HepG2 (cell line): ENCODE results near the gene VAMP5. TPM values are rescaled to one million over a fixed set of nuclear protein-coding genes. Genes with fewer than 3 reads are reported as not detected.

Experiments
- ATAC-seq: fragments of 200-7000 bp; cut with Tn5 transposase; 3 replicates; pipeline ENCODE4 v1.9.1; 2020; ENCODE audit warnings: mild to moderate bottlenecking, moderate library complexity
- BruUV-seq: library from RNA; stranded (reverse); fragments of 400-500 nt; replicated peaks from 2 replicates; lab custom pipeline; 2021; lab: Mats Ljungman, UMichigan
- CTCF ChIA-PET: fragments of 300-600 bp; formaldehyde crosslinking; extraction: SDS; loops from one replicate; lab custom pipeline; 2021; ENCODE audit warnings: low total read pairs, inconsistent platforms, low intra/inter-chr PET ratio; lab: Yijun Ruan, JAX
- POLR2A ChIA-PET: fragments of 350-600 bp; sonication (Branson Sonifier 250); formaldehyde crosslinking; loops from one replicate; lab custom pipeline; 2020; ENCODE audit warnings: antibody characterized with exemption, inconsistent platforms; lab: Yijun Ruan, JAX
- DNase-seq: peaks from one replicate; pipeline ENCODE4 v3.0.0-alpha.2; 2015; ENCODE audit warnings: low spot score
- FAIRE-seq: peaks from 3 replicates; lab custom pipeline; 2011; peaks lifted over from hg19 to GRCh38; lab: Jason Lieb, UNC
- H2AFZ ChIP-seq: one replicate; pipeline ENCODE4 v1.6.1; 2011; ENCODE audit warnings: low read length, inconsistent platforms
- H3K27ac ChIP-seq: fragments of 300-600 bp; 3 replicates; pipeline ENCODE4 v1.8.0; 2011; ENCODE audit warnings: mixed run types, mild to moderate bottlenecking, mixed read lengths, low read length, inconsistent platforms; ENCODE audit not compliant: insufficient read depth; ENCODE audit errors: extremely low read length
- H3K27me3 ChIP-seq, 2 experiments: fragments of 200-600 bp in 1 of 2; 2 replicates in 1 of 2; 3 replicates in 1 of 2; pipeline versions ENCODE4 v1.6.0 to v1.8.0; 2011; ENCODE audit warnings: low read length in 2 of 2, mild to moderate bottlenecking in 2 of 2, moderate library complexity in 2 of 2, inconsistent platforms in 1 of 2; ENCODE audit not compliant: insufficient read depth in 2 of 2, control insufficient read depth in 1 of 2
- H3K36me3 ChIP-seq, 2 experiments: fragments of 200-600 bp in 1 of 2; replicated peaks in 1 of 2; 2 replicates in 1 of 2; 3 replicates in 1 of 2; pipeline versions ENCODE4 v1.5.1 to v1.8.0; 2011; ENCODE audit warnings: low read length in 2 of 2, inconsistent platforms in 1 of 2; ENCODE audit not compliant: insufficient read depth in 2 of 2, control insufficient read depth in 1 of 2
- H3K4me1 ChIP-seq: 2 replicates; pipeline ENCODE4 v1.5.1; 2012; ENCODE audit warnings: low read length, inconsistent platforms; ENCODE audit not compliant: insufficient read depth
- H3K4me2 ChIP-seq: 2 replicates; pipeline ENCODE4 v1.6.0; 2011; ENCODE audit warnings: low read depth, low read length, inconsistent platforms
- H3K4me3 ChIP-seq, 3 experiments: fragments of 200-600 bp in 1 of 3; sonication (generic), shearing (Covaris generic) in 1 of 3; replicated peaks in 1 of 3; 2 replicates each; pipeline ENCODE4 v1.5.1; 2011 to 2016; ENCODE audit warnings: low read length in 3 of 3, inconsistent platforms in 2 of 3, low read depth in 2 of 3, mild to moderate bottlenecking in 2 of 3, control low read depth in 1 of 3, mixed read lengths in 1 of 3; ENCODE audit not compliant: insufficient read depth in 1 of 3
- H3K79me2 ChIP-seq: one replicate; pipeline ENCODE4 v1.6.1; 2011; ENCODE audit warnings: low read length, inconsistent platforms; ENCODE audit not compliant: insufficient read depth
- H3K9ac ChIP-seq: 2 replicates; pipeline ENCODE4 v1.6.0; 2011; ENCODE audit warnings: mild to moderate bottlenecking, low read depth, low read length, inconsistent platforms; ENCODE audit not compliant: insufficient read depth
- H3K9me3 ChIP-seq: 2 replicates; pipeline ENCODE4 v1.5.1; 2012; ENCODE audit warnings: mild to moderate bottlenecking, low read length
- H4K20me1 ChIP-seq: 2 replicates; pipeline ENCODE4 v1.6.0; 2011; ENCODE audit warnings: inconsistent platforms, mild to moderate bottlenecking, low read length, moderate library complexity; ENCODE audit not compliant: insufficient read depth
- AGO2 ChIP-seq: fragments of 200-400 bp; formaldehyde crosslinking; optimal IDR thresholded peaks from 2 replicates; pipeline ENCODE3; 2017; ENCODE audit warnings: mild to moderate bottlenecking, low read depth, low read length, moderate library complexity
- ASH2L ChIP-seq: fragments of 300-600, 200-600 bp; sonication (generic); IDR thresholded peaks from 2 replicates; pipeline ENCODE4 v1.7.0; 2017; ENCODE audit warnings: low read depth, mild to moderate bottlenecking, moderate library complexity, mixed read lengths, low read length; ENCODE audit not compliant: insufficient read length
- POLR2G ChIP-seq: fragments of 200-400 bp; formaldehyde crosslinking; IDR thresholded peaks from 2 replicates; pipeline ENCODE4 v1.6.1; 2018; ENCODE audit warnings: mild to moderate bottlenecking, low read depth, low read length, moderate library complexity
- RBFOX2 ChIP-seq: fragments of 200-400 bp; formaldehyde crosslinking; IDR thresholded peaks from 2 replicates; pipeline ENCODE4 v1.6.1; 2017; ENCODE audit warnings: low read depth, mild to moderate bottlenecking, low read length
- RBM22 ChIP-seq: fragments of 200-400 bp; formaldehyde crosslinking; optimal IDR thresholded peaks from 2 replicates; pipeline ENCODE3; 2017; ENCODE audit warnings: mild to moderate bottlenecking, low read length, moderate library complexity
- RERE ChIP-seq: IDR thresholded peaks from 2 replicates; pipeline ENCODE4 v1.6.1; 2016; ENCODE audit warnings: low read depth, missing genetic modification reagents, missing compliant biosample characterization
- ZC3H13 ChIP-seq: sonication (generic); formaldehyde crosslinking; IDR thresholded peaks from 2 replicates; pipeline ENCODE4 v1.8.1; 2023; ENCODE audit warnings: mild to moderate bottlenecking, missing genetic modification reagents, moderate library complexity
- ZFP36L2 ChIP-seq: sonication (generic); formaldehyde crosslinking; IDR thresholded peaks from 2 replicates; pipeline ENCODE4 v1.4.0; 2020; ENCODE audit warnings: missing genetic modification reagents
- ZFP82 ChIP-seq: sonication (generic); formaldehyde crosslinking; IDR thresholded peaks from 2 replicates; pipeline ENCODE4 v1.5.1; 2020; ENCODE audit warnings: mild to moderate bottlenecking, missing genetic modification reagents, borderline replicate concordance
- ZSCAN31 ChIP-seq: sonication (generic); formaldehyde crosslinking; IDR thresholded peaks from 2 replicates; pipeline ENCODE4 v1.5.0; 2020; ENCODE audit warnings: low read depth, mild to moderate bottlenecking, missing genetic modification reagents
- WGBS: methylation state at CpG from one replicate; pipeline ENCODE4 v1.1.6; 2017; ENCODE audit warnings: low lambda C conversion rate; 5-methylcytosine and 5-hydroxymethylcytosine counted together
- in situ Hi-C: cut with HindIII; loops from 2 replicates; pipeline ENCODE4 v1.10.0; 2017; ENCODE audit warnings: low pct_unique_long_range_greater_than_20kb; ENCODE audit not compliant: extremely low pct_ligation_motif_present
- intact Hi-C: fragments of 100-400 bp; cut with micrococcal nuclease; formaldehyde crosslinking; loops from one replicate; pipeline ENCODE4 v1.10.0; 2022; ENCODE audit not compliant: unreplicated experiment
- polyA plus RNA-seq, 8 experiments: library from polyadenylated mRNA; depleted of rRNA in 3 of 8; stranded (reverse) in 7 of 8; unstranded in 1 of 8; fragments of >200 nt; fragmentation: Illumina TruSeq in 4 of 8; extraction: Trizol in 4 of 8; gene quantifications; 2 replicates each; pipeline versions ENCODE4 v1.2.1 to v1.2.3, GENCODE V29; 2011 to 2016; ENCODE audit warnings: low read depth in 4 of 8, missing spikeins in 1 of 8, mixed read lengths in 1 of 8; ENCODE audit not compliant: insufficient read depth in 1 of 8
- total RNA-seq, 5 experiments: library from RNA; depleted of rRNA; stranded (reverse); fragments of >200 nt; fragmentation: Illumina TruSeq; extraction: Trizol; gene quantifications; 2 replicates each; pipeline ENCODE4 v1.2.3, GENCODE V29; 2016; ENCODE audit warnings: low read depth in 1 of 5
- TF ChIP-seq, protein P1 (sequence below): sonication (generic); formaldehyde crosslinking; IDR thresholded peaks from 2 replicates; pipeline ENCODE4 v1.5.1; 2020; ENCODE audit warnings: mild to moderate bottlenecking, missing genetic modification reagents, moderate library complexity

The VAMP5 gene
- total and polyA plus RNA-seq, 2 of the 13 experiments (the other 11 are each of a cell fraction or from before 2014, with no cell fraction given), result 7.2 to 56.7 TPM

DNA sequence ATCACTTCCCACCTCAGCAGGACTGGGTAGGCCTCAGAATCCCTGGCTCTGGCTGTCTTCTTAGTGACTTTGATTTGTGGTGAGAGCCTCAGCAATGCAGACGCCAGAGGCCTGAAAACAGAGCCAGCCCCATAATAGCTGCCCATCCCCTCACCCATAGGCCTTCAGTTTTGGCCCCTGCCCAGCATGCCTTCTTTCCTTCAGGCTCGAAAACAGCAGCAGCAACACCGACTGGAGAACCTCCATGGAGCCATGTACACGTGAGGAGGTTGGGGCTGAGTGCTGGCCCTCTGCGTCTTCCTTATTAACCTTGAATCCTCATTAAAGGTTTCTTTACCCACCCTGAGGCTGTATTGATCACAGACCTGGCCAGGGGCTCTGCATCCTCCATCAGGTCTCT is 13.0 kb downstream of the VAMP5 start:
- no peaks in the 10 kb centered on the region; a peak in 1 of 5 replicates for H3K27me3 ChIP-seq
- intact Hi-C loops, result loop anchor here (5.0 kb wide), 1 partner anchor 175 kb away; no protein-coding TSS in a partner anchor
- H3K4me2 ChIP-seq, result peak overlapping the region; percentile 94
- peak overlapping the region in 1 of 3 experiments; percentile 97; a peak in 2 of 6 replicates for H3K4me3 ChIP-seq
- H4K20me1 ChIP-seq, result 0 out of 2 replicates have a peak, but pooled peaks cover 3% of the 10 kb centered on the region
- ATAC-seq (no peak), FAIRE-seq (no peak), DNase-seq (no peak)
- TF ChIP-seq, protein P1, sequence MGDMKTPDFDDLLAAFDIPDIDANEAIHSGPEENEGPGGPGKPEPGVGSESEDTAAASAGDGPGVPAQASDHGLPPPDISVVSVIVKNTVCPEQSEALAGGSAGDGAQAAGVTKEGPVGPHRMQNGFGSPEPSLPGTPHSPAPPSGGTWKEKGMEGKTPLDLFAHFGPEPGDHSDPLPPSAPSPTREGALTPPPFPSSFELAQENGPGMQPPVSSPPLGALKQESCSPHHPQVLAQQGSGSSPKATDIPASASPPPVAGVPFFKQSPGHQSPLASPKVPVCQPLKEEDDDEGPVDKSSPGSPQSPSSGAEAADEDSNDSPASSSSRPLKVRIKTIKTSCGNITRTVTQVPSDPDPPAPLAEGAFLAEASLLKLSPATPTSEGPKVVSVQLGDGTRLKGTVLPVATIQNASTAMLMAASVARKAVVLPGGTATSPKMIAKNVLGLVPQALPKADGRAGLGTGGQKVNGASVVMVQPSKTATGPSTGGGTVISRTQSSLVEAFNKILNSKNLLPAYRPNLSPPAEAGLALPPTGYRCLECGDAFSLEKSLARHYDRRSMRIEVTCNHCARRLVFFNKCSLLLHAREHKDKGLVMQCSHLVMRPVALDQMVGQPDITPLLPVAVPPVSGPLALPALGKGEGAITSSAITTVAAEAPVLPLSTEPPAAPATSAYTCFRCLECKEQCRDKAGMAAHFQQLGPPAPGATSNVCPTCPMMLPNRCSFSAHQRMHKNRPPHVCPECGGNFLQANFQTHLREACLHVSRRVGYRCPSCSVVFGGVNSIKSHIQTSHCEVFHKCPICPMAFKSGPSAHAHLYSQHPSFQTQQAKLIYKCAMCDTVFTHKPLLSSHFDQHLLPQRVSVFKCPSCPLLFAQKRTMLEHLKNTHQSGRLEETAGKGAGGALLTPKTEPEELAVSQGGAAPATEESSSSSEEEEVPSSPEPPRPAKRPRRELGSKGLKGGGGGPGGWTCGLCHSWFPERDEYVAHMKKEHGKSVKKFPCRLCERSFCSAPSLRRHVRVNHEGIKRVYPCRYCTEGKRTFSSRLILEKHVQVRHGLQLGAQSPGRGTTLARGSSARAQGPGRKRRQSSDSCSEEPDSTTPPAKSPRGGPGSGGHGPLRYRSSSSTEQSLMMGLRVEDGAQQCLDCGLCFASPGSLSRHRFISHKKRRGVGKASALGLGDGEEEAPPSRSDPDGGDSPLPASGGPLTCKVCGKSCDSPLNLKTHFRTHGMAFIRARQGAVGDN (CRISPR knock-in tag), result peak; percentile 12; the same call in 1 of the 2 replicates
- TF ChIP-seq ZC3H13 (0 out of 2 replicates have a peak, but pooled peaks have one; percentile 38), ZFP36L2 (CRISPR knock-in tag) (no peak), RBM22 (peak; percentile 30), POLR2G (peak; percentile 6; the same call in 1 of the 2 replicates), ASH2L (peak; percentile 4), ZFP82 (no peak), AGO2 (peak; percentile 49), RBFOX2 (peak; percentile 19; the same call in 1 of the 2 replicates), RERE (no peak), ZSCAN31 (0 out of 2 replicates have a peak, but pooled peaks have one; percentile 50)
- in situ Hi-C loops, result no loop called here
- H3K4me1 ChIP-seq, result peaks cover 83% of the 10 kb centered on the region
- peak overlapping the region; percentile 80 for H3K27ac ChIP-seq
- CTCF ChIA-PET, result no interaction called here
- 89% methylated on average over 5 of the region's 5 CpGs for WGBS
- no peaks in the 10 kb centered on the region for H3K9me3 ChIP-seq
- POLR2A ChIA-PET, result interaction anchor here (0.6 to 25.9 kb wide), 11 partner anchors 4 to 272 kb away, joined by 3 to 795 read pairs (median 41); partner anchors contain the start of genes C2orf68, ELMOD3, GGCX and MAT2A
- peaks cover 40% of the 10 kb centered on the region for H3K79me2 ChIP-seq
- BruUV-seq, result TSS peak; percentile 50
- peaks cover 7 to 38% of the 10 kb centered on the region in 2 experiments for H3K36me3 ChIP-seq
- H2AFZ ChIP-seq, result no peak overlapping the region
- H3K9ac ChIP-seq, result peak overlapping the region; percentile 85
